GM21360 (cell line): Measurements from ENCODE around the gene TEKT5.
"Not testable (repeated sequence)": the region's sequence is repeated elsewhere in the genome, so short reads cannot be mapped to it uniquely, and the experiment has no call there.

Experiments used
- ATAC-seq: cut with Tn5 transposase; IDR thresholded peaks from one replicate; pipeline ENCODE4 v1.9.1; 2021; ENCODE audit warnings: mild to moderate bottlenecking, moderate library complexity; ENCODE audit not compliant: unreplicated experiment

The TEKT5 gene

DNA sequence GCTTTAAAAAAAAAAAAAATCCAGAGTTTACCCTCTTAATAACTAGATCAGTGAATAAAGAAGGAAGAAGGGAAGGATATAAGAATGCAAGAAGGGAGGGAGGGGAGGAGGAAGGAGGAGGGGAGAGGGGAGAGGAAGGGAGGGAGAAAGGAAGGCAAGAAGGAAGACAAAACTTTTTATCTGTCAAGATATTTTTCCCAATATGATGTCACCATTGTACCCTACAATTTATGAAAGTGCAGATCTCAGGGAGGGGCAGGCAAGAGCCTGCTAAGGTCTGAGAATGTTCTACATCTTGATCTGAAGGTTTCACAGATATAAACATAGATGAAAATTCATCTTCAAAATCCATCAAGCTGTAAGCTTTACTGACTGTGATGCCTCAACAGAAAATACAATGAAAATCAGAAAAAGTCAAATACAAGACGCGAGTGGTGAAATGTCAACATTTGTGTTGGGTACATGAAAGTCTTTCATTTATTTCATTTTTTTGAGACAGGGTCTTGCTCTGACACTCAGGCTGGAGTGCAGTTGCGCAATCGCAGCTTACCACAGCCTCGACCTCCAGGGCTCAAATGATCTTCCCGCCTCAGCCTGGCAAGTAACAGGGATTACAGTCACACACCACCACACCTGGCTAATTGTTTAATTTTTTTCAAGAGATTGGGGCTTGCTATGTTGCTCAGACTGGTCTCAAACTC lies 57.2 kb downstream of the TEKT5 start:
- ATAC-seq, result no peak

DNA sequence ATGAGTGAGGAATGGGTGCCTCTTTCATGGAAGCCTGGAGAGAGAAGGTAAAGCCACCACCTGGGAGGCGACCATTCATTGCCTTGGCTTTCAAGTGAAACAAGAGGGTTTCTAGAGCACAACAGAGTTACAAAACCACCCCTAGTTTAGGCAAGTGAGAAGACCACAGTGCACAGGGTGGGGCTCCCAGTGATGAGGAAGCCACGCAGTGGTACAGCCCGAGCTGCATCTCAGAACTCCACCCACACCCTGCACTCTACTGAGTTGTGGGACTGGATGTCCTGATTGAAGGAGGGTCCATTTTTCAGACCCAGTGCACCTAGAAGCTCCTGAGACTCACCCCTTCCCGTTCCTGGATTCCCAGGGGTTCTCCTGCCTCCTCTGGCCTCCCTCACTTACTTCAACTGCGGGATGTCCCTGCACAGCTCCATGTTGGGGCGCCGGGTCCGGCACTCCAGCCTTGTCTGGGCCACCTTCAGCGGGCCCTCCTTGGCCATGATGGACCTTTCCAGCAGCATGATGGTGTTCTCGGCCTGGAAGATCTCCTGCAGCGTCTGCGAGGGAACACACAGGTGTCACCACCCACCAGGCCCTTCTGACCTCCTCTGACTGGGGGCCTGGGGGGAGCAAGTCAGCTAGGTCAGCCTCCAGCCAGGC lies 59.2 kb downstream of the TEKT5 start:
- no peak for ATAC-seq

DNA sequence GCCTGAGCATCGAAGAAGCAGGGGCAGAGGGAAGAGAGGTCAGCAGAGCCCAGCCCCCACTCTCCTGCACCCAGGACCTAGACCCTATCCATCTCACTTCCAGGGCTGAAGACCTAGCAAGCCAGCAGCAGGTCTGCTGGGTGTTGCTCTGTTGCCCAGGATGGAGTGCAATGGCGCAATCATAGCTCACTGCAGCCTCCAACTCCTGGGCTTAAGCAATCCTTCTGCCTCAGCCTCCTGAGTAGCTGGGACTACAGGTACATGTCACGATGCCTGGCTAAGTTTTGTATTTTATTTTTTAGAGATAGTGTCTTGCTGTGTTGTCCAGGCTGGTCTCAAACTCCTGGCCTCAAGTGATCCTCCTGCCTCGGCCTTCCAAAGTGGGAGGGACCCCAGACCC lies 61.3 kb downstream of the TEKT5 start:
- ATAC-seq, result not testable (repeated sequence)

DNA sequence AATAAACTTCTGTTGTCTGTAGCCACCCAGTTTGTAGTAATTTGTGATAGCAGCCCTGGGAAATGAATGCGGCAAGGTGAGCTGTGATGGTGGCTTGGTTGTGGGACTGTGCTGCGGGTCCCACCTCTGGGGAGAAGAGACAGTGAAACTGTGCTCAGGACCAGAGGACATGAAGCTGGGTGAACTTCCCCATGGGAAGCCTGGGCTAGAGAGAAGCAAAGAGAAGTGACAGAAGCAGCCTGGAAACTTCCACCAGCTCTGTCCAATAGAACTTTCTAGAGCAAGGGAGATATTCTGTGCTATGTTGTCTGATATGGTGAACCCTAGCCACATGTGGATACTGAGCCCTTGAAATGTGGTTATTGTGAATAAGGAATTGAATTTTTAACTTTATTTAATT lies 62.8 kb downstream of the TEKT5 start:
- no peak for ATAC-seq

DNA sequence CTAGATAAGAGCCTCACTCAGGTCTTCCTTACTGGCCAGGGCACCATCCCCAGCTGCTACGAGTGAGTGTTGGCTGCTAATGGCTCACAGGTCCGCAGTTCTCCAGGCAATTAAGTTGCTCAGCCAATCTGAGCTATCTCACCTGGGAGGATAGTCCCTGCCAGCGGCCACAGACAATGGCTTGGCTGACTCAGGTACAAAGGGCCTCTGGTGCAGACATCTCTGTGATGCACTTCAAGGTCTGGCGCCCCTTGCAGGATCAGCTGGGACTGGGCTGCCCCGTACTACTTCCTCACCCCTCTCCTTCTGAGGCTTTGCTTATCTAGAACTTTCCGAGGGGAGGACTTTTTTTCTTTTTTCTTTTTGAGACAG lies 65.2 kb downstream of the TEKT5 start:
- no peak for ATAC-seq

DNA sequence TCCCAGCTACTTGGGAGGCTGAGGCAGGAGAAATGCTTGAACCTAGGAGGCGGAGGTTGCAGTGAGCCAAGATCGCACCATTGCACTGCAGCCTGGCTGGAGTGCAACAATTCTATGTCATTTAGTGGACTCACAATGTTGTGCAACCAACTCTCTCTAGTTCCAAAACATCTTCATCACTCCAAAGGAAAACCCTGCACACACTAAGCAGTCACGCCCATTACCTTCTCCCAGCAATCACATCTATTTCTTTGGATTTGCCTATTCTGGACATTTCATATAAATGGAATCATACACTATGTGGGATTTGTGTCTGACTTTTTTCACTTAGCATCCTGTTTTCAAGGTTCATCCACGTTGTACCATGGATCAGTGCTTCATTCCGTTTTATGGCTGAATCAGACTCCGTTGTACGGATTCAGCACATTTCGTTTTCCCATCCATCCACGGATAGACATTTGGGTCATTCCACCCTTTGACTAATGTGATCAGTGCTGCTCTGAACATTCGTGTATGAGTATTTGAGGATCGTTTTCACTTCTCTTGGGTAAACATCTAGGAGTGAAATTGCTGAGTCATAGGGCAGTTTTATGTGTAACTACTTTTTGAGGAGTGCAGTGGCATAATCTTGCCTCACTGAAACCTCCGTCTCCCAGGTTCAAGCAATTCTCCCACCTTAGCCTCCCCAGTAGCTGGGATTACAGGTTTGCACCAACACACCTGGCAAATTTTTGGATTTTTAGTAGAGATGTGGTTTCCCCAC lies 69.0 kb downstream of the TEKT5 start:
- no peak for ATAC-seq

DNA sequence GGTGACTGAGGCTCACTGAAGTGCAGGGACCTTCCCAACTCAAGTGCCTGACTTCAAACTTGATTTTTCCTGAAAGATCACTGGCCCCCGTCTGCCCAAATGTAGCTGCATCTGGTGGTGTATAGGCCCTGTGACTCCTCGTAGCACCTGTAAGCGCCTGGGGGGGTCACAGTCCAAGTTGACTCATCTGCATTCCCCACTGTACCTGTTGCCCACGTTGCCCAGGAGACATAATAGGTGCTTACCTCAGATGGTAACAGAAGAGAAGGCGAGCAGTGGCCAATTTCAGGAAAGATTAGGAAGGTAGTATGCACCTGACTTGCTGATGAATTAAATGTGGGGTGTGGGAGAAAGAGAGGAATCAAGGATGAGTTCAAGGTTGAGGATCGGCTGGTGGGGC lies 70.2 kb downstream of the TEKT5 start:
- no peak for ATAC-seq

DNA sequence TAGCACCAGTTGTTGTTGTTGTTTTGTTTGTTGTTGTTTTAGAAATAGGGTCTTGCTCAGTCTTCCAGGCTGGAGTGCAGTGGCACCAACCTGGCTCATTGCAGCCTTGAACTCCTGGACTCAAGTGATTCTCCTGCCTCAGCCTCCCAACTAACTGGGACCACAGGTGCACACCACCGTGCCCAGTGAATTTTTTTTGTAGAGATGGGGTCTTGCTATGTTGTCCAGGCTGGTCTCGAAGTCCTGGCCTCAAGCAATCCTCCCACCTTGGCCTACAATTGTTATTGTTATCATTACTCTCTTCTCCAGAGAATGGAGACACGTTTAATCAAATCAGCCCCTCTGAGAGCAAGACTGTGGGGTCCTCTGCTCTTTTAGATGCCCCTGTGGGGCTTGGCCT lies 71.7 kb downstream of the TEKT5 start:
- no peak for ATAC-seq

DNA sequence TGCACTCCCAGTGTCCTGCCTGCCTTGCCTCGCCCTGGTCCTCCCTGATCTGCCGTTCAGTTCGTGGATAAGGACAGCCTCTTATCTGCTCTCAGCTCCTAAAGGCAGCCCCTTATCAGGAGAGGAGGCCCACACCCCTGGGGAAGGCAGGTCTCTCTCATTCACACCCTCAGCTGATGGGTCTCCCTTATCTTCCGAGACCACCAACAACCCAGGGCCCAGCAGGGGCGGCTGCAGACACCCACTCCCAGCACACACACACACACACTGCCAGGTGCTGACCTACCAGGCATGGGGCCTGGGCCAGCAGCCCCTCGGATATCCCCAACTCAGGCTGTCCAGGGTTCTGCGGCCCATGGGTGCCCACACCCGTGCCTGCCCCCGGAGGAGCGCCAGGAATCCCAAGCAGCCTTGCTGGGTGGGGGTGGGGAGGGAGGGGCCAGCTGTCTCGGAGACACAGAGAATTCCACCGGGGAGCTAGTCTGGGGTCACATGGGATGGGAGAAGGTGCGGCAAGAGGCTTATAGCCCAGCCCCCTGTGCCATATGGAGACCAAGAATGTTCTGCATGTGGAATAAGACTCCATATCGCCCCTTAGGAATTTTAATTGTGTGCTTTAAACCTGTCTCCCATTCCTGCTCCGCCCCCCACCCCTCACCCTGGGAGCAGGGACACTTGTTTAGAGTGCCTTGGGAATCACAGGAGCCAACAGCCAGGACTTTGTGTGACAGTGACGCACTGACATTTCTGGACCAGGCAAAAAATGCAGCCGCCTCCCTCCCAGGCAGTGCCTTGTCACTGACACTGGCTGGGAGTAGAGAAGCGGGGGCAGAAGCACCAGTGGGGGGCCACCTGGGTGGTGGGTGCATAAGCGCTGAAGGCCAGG lies 72.5 kb downstream of the TEKT5 start:
- no peak for ATAC-seq

DNA sequence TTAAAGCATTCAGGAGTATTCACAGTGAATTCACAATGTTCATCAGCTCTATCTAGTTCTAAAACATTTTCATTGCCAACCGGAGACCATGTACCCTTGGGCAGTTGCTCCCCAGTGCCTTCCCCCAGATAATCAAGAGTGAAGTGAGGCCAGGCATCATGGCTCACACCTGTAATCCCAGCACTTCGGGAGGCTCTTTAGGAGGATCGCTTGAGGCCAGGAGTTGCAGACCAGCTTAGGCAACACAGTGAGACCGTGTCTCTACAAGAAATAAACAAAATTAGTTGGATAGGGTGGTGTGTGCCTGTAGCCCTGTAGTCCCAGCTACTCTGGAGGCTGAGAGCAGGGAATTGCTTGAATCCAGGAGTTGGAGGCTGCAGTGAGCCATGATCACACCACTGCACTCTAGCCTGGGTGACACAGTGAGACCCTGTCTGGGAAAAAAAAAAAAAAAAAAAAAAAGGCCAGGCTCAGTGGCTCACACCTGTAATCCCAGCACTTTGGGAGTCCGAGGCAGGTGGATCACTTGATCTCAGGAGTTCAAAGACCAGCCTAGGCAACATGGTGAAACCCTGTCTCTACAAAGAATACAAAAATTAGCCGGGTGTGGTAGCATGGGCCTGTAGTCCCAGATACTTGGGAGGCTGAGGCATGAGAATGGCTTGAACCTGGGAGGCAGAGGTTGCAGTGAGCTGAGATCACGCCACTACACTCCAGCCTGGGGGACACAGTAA lies 73.3 kb downstream of the TEKT5 start:
- not testable (repeated sequence) for ATAC-seq

DNA sequence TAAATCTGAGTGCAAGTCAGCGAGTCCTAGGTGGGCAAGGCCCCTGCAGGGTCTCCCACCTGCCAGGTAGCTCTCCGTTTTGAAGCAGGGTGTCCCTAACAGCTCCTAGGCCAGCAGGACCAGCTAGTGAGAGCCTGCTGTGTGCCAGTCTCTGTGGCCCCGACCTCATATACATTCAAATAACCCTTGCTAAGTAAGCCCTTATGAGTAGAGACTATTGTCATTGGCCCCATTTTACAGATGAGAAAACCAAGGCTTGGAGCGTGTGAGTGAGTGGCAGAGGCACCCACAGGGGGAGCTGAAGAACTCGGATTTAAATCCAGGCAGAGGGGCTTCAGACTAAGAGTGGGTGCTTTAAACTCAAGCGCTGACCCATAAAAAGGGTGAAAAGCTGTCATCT lies 74.6 kb downstream of the TEKT5 start:
- no peak for ATAC-seq

DNA sequence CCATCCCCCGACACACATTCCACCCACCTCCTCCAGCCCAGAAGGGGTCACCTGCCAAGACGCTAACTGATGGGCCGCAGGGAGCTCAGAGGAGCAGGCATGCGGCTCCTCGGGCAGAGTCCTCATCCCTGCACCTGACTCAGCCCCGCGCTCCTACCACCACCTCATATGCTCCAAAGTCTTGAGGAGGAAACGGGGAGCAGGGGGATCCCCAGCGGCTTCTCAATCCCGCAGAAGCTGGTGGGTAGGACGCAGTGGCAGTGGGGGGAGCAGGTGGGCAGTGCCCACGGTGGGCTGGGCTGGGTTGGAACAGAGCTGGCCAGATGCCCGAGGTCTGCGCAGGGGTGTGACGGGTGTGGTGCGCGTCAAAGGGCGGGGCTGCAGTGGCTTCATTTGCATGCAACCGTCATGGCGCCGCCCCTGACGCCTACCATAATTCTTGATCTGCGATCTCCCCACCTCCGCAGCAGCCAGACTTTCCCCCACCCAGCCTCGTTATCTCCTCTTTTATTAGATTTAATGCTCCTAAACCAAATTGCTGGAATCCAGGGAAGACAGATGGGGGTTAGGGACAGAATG lies 75.4 kb downstream of the TEKT5 start:
- no peak for ATAC-seq

DNA sequence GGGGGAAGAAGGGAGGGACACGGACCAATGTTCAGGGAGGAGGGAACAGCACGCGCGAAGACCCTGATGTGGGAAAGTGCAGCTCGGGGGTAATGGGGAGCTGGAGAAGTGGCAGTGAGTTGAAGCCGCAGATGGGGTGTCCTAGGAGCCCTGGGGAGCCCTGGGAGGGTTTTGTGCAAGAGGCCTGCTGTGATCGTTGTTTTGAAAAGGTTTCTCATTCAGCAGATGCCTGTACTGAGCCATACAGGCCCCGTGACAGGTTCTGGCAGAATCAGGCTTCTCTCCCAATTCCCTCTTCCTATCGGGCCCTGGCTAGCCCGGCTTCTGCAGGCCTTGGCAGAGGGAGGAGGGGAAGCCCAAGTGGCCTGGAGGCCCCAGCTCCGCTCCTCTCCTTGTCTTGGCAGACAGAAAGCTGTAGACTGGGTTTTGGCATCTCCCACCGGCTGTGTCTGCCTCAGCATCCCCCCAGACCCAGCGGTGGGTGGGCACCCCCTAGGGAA lies 76.0 kb downstream of the TEKT5 start:
- no peak for ATAC-seq

DNA sequence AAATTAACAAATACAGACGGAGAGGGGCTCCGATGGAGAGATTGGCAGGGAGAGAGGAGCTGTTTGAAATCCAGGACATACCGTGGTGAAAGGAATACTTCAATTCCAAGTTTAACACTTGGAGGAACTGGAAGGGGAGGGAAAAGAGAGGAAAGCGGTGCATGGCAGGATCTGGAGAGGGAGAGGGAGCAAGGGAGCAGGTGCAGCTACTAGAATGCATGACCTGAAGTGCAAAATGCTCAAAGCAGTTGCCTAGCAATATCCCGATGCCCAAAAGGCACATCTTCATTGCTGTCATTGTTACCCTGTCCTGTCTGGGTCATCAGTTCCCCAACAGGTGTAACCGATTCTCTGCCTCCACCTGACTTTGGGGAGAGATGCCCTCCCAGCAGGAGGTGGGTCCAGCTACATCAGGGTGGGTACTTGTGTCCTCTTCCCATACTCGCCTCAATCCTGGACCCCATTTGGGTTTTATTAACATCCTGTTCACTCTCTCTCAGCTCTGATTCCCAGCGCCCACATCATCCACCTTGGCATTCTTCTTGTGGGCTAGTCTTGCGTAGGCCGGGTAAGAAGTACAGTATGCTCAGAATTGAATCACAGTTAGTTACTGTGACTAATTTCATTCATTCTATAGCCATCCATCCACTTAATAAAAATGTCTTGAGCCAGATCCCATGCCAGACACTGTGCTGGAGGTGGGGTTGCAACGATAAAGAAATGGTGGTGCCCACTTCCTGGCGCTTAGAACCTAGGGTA lies 76.9 kb downstream of the TEKT5 start:
- ATAC-seq, result no peak

DNA sequence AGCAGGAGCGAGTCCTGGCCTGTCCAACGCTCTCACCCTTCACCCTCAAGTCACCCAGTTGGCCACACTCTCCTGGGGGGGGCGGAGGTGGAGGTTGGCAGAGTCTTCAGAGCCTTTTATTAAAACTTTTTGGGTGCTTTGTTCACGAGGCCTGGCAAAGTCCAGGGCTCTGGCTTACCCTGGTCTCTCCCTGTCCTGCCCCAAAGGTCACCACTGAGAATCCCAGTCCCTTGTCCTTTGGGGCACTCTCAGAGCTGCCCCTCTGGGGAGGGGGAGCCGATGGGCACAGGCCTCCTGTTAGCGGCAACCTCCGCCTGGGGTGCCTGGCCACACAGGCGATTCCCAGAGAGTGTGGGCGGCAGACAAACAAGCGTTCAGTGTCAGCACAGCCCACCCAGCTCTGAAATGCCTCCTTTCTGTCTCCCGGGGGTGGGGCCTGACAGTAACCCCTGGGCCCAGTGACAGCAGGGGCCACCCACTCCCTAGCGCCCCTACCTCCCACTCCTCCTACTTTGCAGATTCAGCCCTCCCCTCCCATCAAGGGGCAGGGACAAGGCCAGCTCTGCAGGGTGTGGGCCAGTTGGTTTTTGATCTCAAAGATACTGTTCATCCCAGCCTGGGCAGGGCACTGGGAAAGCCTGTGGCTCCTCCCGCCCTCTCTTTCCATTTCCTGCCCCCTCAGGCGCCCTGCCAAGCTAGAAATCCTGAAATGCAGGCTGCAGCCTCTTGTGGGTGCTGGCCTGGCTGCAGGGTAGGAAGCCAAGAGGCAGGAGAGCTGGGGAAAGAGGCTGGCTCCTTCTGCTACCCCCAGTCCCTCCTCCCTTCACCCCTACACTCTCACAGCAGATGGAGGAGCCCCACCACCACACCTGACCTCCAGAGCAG lies 77.7 kb downstream of the TEKT5 start:
- ATAC-seq, result no peak

DNA sequence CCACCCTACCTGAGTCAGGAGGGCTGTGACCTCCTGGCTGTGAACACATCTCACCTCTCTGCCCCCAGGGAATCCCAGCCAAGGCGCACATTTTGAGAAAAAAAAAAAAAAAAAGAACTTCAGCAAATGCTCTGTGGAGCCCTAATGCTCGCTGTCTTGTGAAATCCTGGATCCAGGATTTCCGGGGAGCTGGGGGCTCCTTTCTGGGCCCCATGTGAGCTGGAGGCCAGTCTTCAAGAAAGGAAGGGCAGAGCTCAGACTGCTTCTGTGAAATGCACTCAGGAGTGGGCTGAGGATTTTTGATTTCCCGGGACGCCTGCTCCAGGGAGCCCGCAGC lies 78.3 kb downstream of the TEKT5 start:
- no peak for ATAC-seq

DNA sequence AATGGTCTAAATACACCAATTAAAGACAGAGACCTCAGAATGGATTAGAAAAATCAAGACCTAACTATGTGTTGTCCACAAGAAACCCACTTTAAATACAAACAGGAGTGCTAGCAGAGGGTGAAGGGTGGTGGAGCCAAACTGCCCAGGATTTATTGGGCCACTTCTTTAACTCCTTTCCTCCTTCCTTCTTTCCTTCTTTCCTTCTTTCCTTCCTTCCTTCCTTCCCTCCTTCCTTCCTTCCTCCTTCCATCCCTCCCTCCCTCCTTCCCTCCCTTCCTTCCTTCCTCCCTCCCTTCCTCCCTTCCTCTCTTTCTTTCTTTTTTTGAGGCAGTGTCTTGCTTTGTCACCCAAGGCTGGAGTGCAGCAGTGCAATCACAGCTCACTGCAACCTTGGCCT lies 80.0 kb downstream of the TEKT5 start:
- ATAC-seq, result no peak

DNA sequence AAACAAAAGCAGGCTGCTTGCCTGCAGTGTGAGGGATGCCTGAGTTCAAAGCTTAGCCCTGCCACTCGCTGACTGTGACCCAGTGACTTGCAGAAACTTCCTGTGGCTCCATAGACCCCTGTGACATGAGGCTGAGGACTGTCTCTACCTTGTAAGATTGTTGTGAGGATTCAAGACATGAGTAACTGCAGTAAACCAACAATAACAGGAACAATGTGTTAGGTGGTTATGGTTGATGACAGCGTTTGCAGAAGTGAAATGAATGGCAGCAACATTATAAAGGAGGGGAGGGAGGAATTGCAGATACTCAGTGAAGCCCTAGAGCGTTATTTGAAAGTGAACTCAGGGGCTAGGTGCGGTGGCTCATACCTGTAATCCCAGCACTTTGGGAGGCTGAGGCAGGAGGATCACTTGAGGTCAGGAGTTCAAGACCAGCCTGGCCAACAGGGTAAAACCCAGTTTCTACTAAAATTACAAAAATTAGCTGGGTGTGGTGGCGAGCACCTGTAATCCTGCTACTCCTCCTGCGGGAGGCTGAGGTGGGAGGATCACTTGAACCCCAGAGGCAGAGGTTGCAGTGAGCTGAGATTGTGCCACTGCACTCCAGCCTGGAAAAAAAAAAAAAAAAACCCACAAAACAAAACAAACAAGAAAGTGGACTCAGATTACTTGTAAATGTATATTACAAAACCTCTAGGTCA lies 80.8 kb downstream of the TEKT5 start:
- peak; percentile 60 for ATAC-seq
